H1 (cell line): Measurements from ENCODE around the gene LGALS1. TPM values are rescaled to one million over a fixed set of nuclear protein-coding genes. Genes with fewer than 3 reads are reported as not detected.

ENCODE experiments used
- CTCF ChIA-PET: fragments of 300-600 bp; sonication (Branson Sonifier 250); formaldehyde crosslinking; loops from one replicate; lab custom pipeline; 2021; ENCODE audit not compliant: partially characterized antibody; lab: Charles Lee
- POLR2A ChIA-PET: fragments of 300-600 bp; sonication (Branson Sonifier 250); formaldehyde crosslinking; loops from one replicate; lab custom pipeline; 2021; ENCODE audit warnings: inconsistent platforms; ENCODE audit not compliant: partially characterized antibody; lab: Charles Lee
- DNase-seq, 2 experiments: peaks; one replicate each; pipeline versions ENCODE4 v3.0.0 to v3.0.0-alpha.2; 2010 to 2022; ENCODE audit warnings: low spot score in 2 of 2, low read depth in 1 of 2, mixed read lengths in 1 of 2
- FAIRE-seq: peaks from 2 replicates; lab custom pipeline; 2011; peaks lifted over from hg19 to GRCh38; lab: Jason Lieb, UNC
- H2AFZ ChIP-seq: 2 replicates; pipeline ENCODE4 v1.8.1; 2012; ENCODE audit warnings: low read length, inconsistent platforms
- H2AK5ac ChIP-seq: 2 replicates; pipeline ENCODE4 v1.6.1; 2013; ENCODE audit warnings: low read depth, low read length
- H2BK120ac ChIP-seq: replicated peaks from 2 replicates; pipeline ENCODE3; 2013; ENCODE audit warnings: low read depth, low read length, inconsistent platforms
- H2BK12ac ChIP-seq: 2 replicates; pipeline ENCODE4 v1.6.1; 2013; ENCODE audit warnings: low read depth, low read length
- H2BK15ac ChIP-seq: 2 replicates; pipeline ENCODE4 v1.6.1; 2013; ENCODE audit warnings: low read length
- H2BK20ac ChIP-seq: 2 replicates; pipeline ENCODE4 v1.6.1; 2013; ENCODE audit warnings: low read length
- H2BK5ac ChIP-seq: 2 replicates; pipeline ENCODE4 v1.6.1; 2013; ENCODE audit warnings: low read depth, low read length
- H3K14ac ChIP-seq: 2 replicates; pipeline ENCODE4 v1.6.1; 2013; ENCODE audit warnings: inconsistent platforms; ENCODE audit not compliant: insufficient read length
- H3K18ac ChIP-seq: 2 replicates; pipeline ENCODE4 v1.6.1; 2013; ENCODE audit warnings: low read length; ENCODE audit errors: extremely low read depth
- H3K23ac ChIP-seq: 2 replicates; pipeline ENCODE4 v1.6.1; 2013; ENCODE audit warnings: inconsistent platforms; ENCODE audit not compliant: insufficient read length
- H3K23me2 ChIP-seq: 2 replicates; pipeline ENCODE4 v1.6.1; 2013; ENCODE audit warnings: low read depth, low read length
- H3K27ac ChIP-seq: 2 replicates; pipeline ENCODE4 v1.6.1; 2011; ENCODE audit warnings: low read depth, low read length, inconsistent platforms
- H3K27me3 ChIP-seq, 4 experiments: replicated peaks in 1 of 4; 1 replicate in 1 of 4; 2 replicates in 3 of 4; pipeline versions ENCODE4 v1.6.1 to v1.8.1; 2011 to 2013; ENCODE audit warnings: low read length in 3 of 4, mild to moderate bottlenecking in 3 of 4, inconsistent platforms in 2 of 4, mixed read lengths in 2 of 4, moderate library complexity in 1 of 4; ENCODE audit not compliant: control insufficient read depth in 3 of 4, insufficient read depth in 3 of 4; ENCODE audit errors: extremely low read depth in 1 of 4
- H3K36me3 ChIP-seq, 4 experiments: 2 replicates each; pipeline versions ENCODE4 v1.6.1 to v1.8.1; 2011 to 2013; ENCODE audit warnings: mild to moderate bottlenecking in 4 of 4, low read length in 3 of 4, moderate library complexity in 2 of 4, control low read depth in 1 of 4, inconsistent platforms in 1 of 4; ENCODE audit not compliant: insufficient read depth in 4 of 4, control insufficient read depth in 2 of 4
- H3K4ac ChIP-seq: replicated peaks from 2 replicates; pipeline ENCODE3; 2013; ENCODE audit warnings: low read length, low read depth, mixed read lengths, inconsistent platforms; ENCODE audit not compliant: insufficient read length
- H3K4me1 ChIP-seq, 4 experiments: replicated peaks in 1 of 4; 1 replicate in 1 of 4; 2 replicates in 3 of 4; pipeline versions ENCODE4 v1.6.1 to v1.8.1; 2011 to 2013; ENCODE audit warnings: low read length in 3 of 4, inconsistent platforms in 2 of 4, mixed read lengths in 1 of 4; ENCODE audit not compliant: insufficient read depth in 4 of 4, control insufficient read depth in 3 of 4
- H3K4me2 ChIP-seq, 2 experiments: 2 replicates each; pipeline versions ENCODE4 v1.6.1 to v1.8.1; 2011 to 2013; ENCODE audit warnings: low read depth in 2 of 2, low read length in 2 of 2, control low read depth in 1 of 2, inconsistent platforms in 1 of 2, mild to moderate bottlenecking in 1 of 2; ENCODE audit not compliant: insufficient read depth in 1 of 2
- H3K4me3 ChIP-seq, 4 experiments: fragments of 200-600, 300-600 bp in 1 of 4; sonication (generic), shearing (Covaris generic), sonication (Bioruptor Twin) in 1 of 4; 2 replicates each; pipeline versions ENCODE4 v1.5.1 to v1.8.1; 2011 to 2016; ENCODE audit warnings: low read length in 4 of 4, low read depth in 3 of 4, control low read depth in 2 of 4, inconsistent platforms in 2 of 4, mild to moderate bottlenecking in 2 of 4, mixed read lengths in 1 of 4, moderate library complexity in 1 of 4; ENCODE audit not compliant: insufficient read depth in 2 of 4; ENCODE audit errors: extremely low read depth in 1 of 4
- H3K56ac ChIP-seq: replicated peaks from 2 replicates; pipeline ENCODE3; 2013; ENCODE audit warnings: low read depth, mild to moderate bottlenecking, mixed read lengths, low read length, inconsistent platforms; ENCODE audit not compliant: insufficient read length
- H3K79me1 ChIP-seq: 2 replicates; pipeline ENCODE4 v1.6.1; 2013; ENCODE audit warnings: low read depth, low read length, control low read depth
- H3K79me2 ChIP-seq, 2 experiments: 2 replicates each; pipeline versions ENCODE4 v1.6.1 to v1.8.1; 2012 to 2013; ENCODE audit warnings: low read length in 2 of 2, mild to moderate bottlenecking in 2 of 2, inconsistent platforms in 1 of 2; ENCODE audit not compliant: insufficient read depth in 2 of 2, control insufficient read depth in 1 of 2
- H3K9ac ChIP-seq, 4 experiments: replicated peaks in 1 of 4; 1 replicate in 1 of 4; 2 replicates in 3 of 4; pipeline versions ENCODE4 v1.6.1 to v1.8.1; 2011 to 2013; ENCODE audit warnings: low read depth in 3 of 4, low read length in 3 of 4, control low read depth in 2 of 4, mild to moderate bottlenecking in 2 of 4, moderate library complexity in 2 of 4, inconsistent platforms in 1 of 4; ENCODE audit errors: extremely low read depth in 1 of 4
- H3K9me3 ChIP-seq, 2 experiments: 2 replicates each; pipeline versions ENCODE4 v1.6.1 to v1.8.1; 2012 to 2013; ENCODE audit warnings: mild to moderate bottlenecking in 2 of 2, moderate library complexity in 2 of 2, control low read depth in 1 of 2, inconsistent platforms in 1 of 2, low read depth in 1 of 2, low read length in 1 of 2, mixed read lengths in 1 of 2; ENCODE audit not compliant: insufficient read depth in 2 of 2
- H4K20me1 ChIP-seq, 2 experiments: replicated peaks in 1 of 2; 2 replicates each; pipeline versions ENCODE3 to v1.8.1; 2011 to 2013; ENCODE audit warnings: inconsistent platforms in 2 of 2, low read length in 2 of 2, mild to moderate bottlenecking in 1 of 2; ENCODE audit not compliant: insufficient read depth in 2 of 2, control insufficient read depth in 1 of 2
- H4K5ac ChIP-seq: 2 replicates; pipeline ENCODE4 v1.6.1; 2013; ENCODE audit warnings: low read length, low read depth, mixed read lengths, inconsistent platforms; ENCODE audit not compliant: insufficient read length
- H4K8ac ChIP-seq: 2 replicates; pipeline ENCODE4 v1.8.0; 2013; ENCODE audit warnings: mild to moderate bottlenecking, moderate library complexity, low read length, inconsistent platforms; ENCODE audit not compliant: insufficient read depth; ENCODE audit errors: extremely low read depth
- H4K91ac ChIP-seq: replicated peaks from 2 replicates; pipeline ENCODE3; 2013; ENCODE audit warnings: low read length, mixed read lengths, inconsistent platforms; ENCODE audit not compliant: insufficient read length
- BRCA1 ChIP-seq: IDR thresholded peaks from 2 replicates; pipeline ENCODE4 v1.6.1; 2012; ENCODE audit warnings: low read depth, low read length, improper control_type of control experiment
- CBX8 ChIP-seq: fragments of 300-800, 300-1000 bp; sonication (generic); IDR thresholded peaks from 2 replicates; pipeline ENCODE4 v1.7.1; 2016; ENCODE audit warnings: low read depth, low read length, borderline replicate concordance
- CHD1 ChIP-seq: IDR thresholded peaks from 2 replicates; pipeline ENCODE4 v1.6.1; 2012; ENCODE audit warnings: low read depth, low read length, improper control_type of control experiment
- CTCF ChIP-seq, 3 experiments: IDR thresholded peaks; 1 replicate in 2 of 3; 2 replicates in 1 of 3; pipeline versions ENCODE4 v1.5.1 to v1.6.1; 2011; ENCODE audit warnings: low read length in 3 of 3, mild to moderate bottlenecking in 3 of 3, inconsistent platforms in 2 of 3, low read depth in 1 of 3, moderate library complexity in 1 of 3; ENCODE audit not compliant: insufficient read depth in 1 of 3; ENCODE audit errors: control extremely low read depth in 1 of 3
- KDM5A ChIP-seq: fragments of 200-600 bp; IDR thresholded peaks from 2 replicates; pipeline ENCODE4 v1.7.1; 2012; ENCODE audit warnings: mild to moderate bottlenecking, low read length, inconsistent platforms, mixed read lengths
- POU5F1 ChIP-seq: IDR thresholded peaks from 2 replicates; pipeline ENCODE4 v1.6.1; 2011; ENCODE audit warnings: low read depth, mild to moderate bottlenecking, low read length, moderate library complexity
- RAD21 ChIP-seq, 2 experiments: IDR thresholded peaks in 1 of 2; conservative IDR thresholded peaks in 1 of 2; 2 replicates each; pipeline ENCODE4 v1.6.1; 2011; ENCODE audit warnings: low read depth in 2 of 2, low read length in 2 of 2, improper control_type of control experiment in 1 of 2, inconsistent platforms in 1 of 2, mild to moderate bottlenecking in 1 of 2, moderate library complexity in 1 of 2
- RNF2 ChIP-seq: fragments of 200-900, 300-1000 bp; sonication (generic); IDR thresholded peaks from 2 replicates; pipeline ENCODE4 v1.7.1; 2016; ENCODE audit warnings: borderline replicate concordance, low read depth, mild to moderate bottlenecking, antibody characterized with exemption, low read length; ENCODE audit not compliant: poor library complexity, severe bottlenecking; ENCODE audit errors: missing control alignments
- SP4 ChIP-seq: IDR thresholded peaks from 2 replicates; pipeline ENCODE4 v1.6.1; 2012; ENCODE audit warnings: low read length, inconsistent platforms
- TEAD4 ChIP-seq: IDR thresholded peaks from 2 replicates; pipeline ENCODE4 v1.6.1; 2012; ENCODE audit warnings: low read depth, low read length, inconsistent platforms, mixed read lengths
- WGBS, 2 experiments: shearing (Covaris generic) in 1 of 2; methylation state at CpG; one replicate each; pipeline versions ENCODE4 v1.1.6 to v1.1.7; 2013 to 2015; ENCODE audit warnings: low lambda C conversion rate in 2 of 2, mixed read lengths in 2 of 2, inconsistent platforms in 1 of 2, low coverage in 1 of 2, missing lambda C conversion rate in 1 of 2; ENCODE audit not compliant: insufficient replicate concordance in 2 of 2, insufficient coverage in 1 of 2, insufficient read length in 1 of 2; ENCODE audit errors: extremely low coverage in 1 of 2, missing lambda C conversion rate in 1 of 2; 5-methylcytosine and 5-hydroxymethylcytosine counted together
- polyA plus RNA-seq, 7 experiments: library from polyadenylated mRNA; depleted of rRNA in 3 of 7; stranded (reverse) in 5 of 7; unstranded in 2 of 7; fragments of >200 nt in 5 of 7; fragments of 200-250 nt in 2 of 7; gene quantifications; 1 replicate in 5 of 7; 2 replicates in 1 of 7; 4 replicates in 1 of 7; pipeline versions ENCODE4 v1.2.1 to v1.2.3, GENCODE V29; 2011 to 2013; ENCODE audit warnings: missing spikeins in 2 of 7, mixed read lengths in 2 of 7
- total RNA-seq: library from RNA; stranded (reverse); fragmentation: NEBNext Ultra II Directional; extraction: Animal tissue kit (Norgen Biotek cat#: 25700); gene quantifications from 2 replicates; pipeline ENCODE4 v1.2.1, GENCODE V29; 2021
- TF ChIP-seq, protein P1 (sequence below): IDR thresholded peaks from 2 replicates; pipeline ENCODE4 v1.6.1; 2012; ENCODE audit warnings: inconsistent platforms

Gene LGALS1
- total and polyA plus RNA-seq, 2 of the 8 experiments (the other 6 are each of a cell fraction or from before 2014, with no cell fraction given), result 12.0 to 92.4 TPM

GRCh38 chr22:37655252-37655563 lies 20.2 kb upstream of the LGALS1 start:
- Histone ChIP-seq H3K9ac (no peak overlapping the region), H2BK5ac (no peak overlapping the region), H4K20me1 (peaks cover 4 to 9% of the 10 kb centered on the region in 2 experiments), H3K23me2 (peaks cover 11% of the 10 kb centered on the region), H3K79me2 (peaks cover 10 to 12% of the 10 kb centered on the region in 2 experiments; a peak in 3 of 4 replicates), H3K56ac (no peak overlapping the region), H4K8ac (no peak overlapping the region), H2AFZ (no peak overlapping the region), H2AK5ac (no peak overlapping the region), H3K23ac (no peak overlapping the region), H3K4me2 (no peak overlapping the region), H3K9me3 (no peaks in the 10 kb centered on the region), H3K36me3 (peaks cover 0 to 21% (median 12%) of the 10 kb centered on the region in 4 experiments; a peak in 6 of 8 replicates), H3K27me3 (no peaks in the 10 kb centered on the region), H3K27ac (no peak overlapping the region), H3K4ac (no peak overlapping the region), H2BK15ac (no peak overlapping the region), H4K5ac (no peak overlapping the region), H2BK20ac (no peak overlapping the region), H3K79me1 (peaks cover 8% of the 10 kb centered on the region), H3K4me1 (peaks cover 0 to 17% (median 6%) of the 10 kb centered on the region in 4 experiments; a peak in 5 of 7 replicates), H2BK12ac (no peak overlapping the region), H4K91ac (no peak overlapping the region), H3K14ac (no peak overlapping the region), H3K18ac (no peak overlapping the region), H2BK120ac (no peak overlapping the region), H3K4me3 (no peak overlapping the region)
- DNase-seq (no peak), FAIRE-seq (no peak)
- CTCF ChIA-PET, result interaction anchor here (0.7 to 5.1 kb wide), 3 partner anchors 11 to 881 kb away, joined by 3 to 40 read pairs (median 3); no protein-coding TSS in a partner anchor
- 100% methylated on average over 4 of the region's 17 CpGs; no CpG with 5 or more reads in 1 of the 2 experiments for WGBS, 2 experiments
- POLR2A ChIA-PET, result interaction anchor here (1.8 to 2.0 kb wide), 3 partner anchors 10 to 46 kb away, joined by 4 to 9 read pairs (median 8); no protein-coding TSS in a partner anchor
- TF ChIP-seq BRCA1, result no peak
- no peak for TF ChIP-seq TEAD4
- no peak for TF ChIP-seq KDM5A
- TF ChIP-seq RNF2, result no peak
- TF ChIP-seq, protein P1, sequence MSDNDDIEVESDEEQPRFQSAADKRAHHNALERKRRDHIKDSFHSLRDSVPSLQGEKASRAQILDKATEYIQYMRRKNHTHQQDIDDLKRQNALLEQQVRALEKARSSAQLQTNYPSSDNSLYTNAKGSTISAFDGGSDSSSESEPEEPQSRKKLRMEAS, result no peak
- TF ChIP-seq CBX8, result no peak
- no peak for TF ChIP-seq RAD21 (IDR thresholded peaks at IDR 0.05 in 1 of 2, conservative IDR thresholded peaks at IDR 0.05 in 1 of 2; ENCODE audit: low read depth in 2 of 2, low read length in 2 of 2)
- no peak for TF ChIP-seq POU5F1
- TF ChIP-seq CHD1, result no peak
- no peak for TF ChIP-seq SP4
- TF ChIP-seq CTCF (IDR thresholded peaks at IDR 0.05; ENCODE audit: control extremely low read depth in 1 of 3, insufficient read depth in 1 of 3, low read depth in 1 of 3, low read length in 3 of 3), result no peak
